GM10847 (cell line): ENCODE data around the gene ITIH4.

Source experiments
- POLR2A ChIP-seq: IDR thresholded peaks from 2 replicates; pipeline ENCODE4 v1.6.1; 2011; ENCODE audit not compliant: insufficient read length; ENCODE audit errors: extremely low read depth

The ITIH4 gene

GRCh38 chr3:52842424-52842823 is 12.0 kb upstream of the ITIH4 start:
- TF ChIP-seq POLR2A = no peak

GRCh38 chr3:52841981-52842340 is 11.5 kb upstream of the ITIH4 start:
- no peak for TF ChIP-seq POLR2A

GRCh38 chr3:52841211-52841980 is 10.9 kb upstream of the ITIH4 start:
- no peak for TF ChIP-seq POLR2A

GRCh38 chr3:52839892-52840545 is 9.5 kb upstream of the ITIH4 start:
- no peak for TF ChIP-seq POLR2A

- TF ChIP-seq POLR2A = no peak
Measured at GRCh38 chr3:52839268-52839575, 8.8 kb upstream of the ITIH4 start.

- no peak for TF ChIP-seq POLR2A
Measured at GRCh38 chr3:52838561-52839267, 8.2 kb upstream of the ITIH4 start.

GRCh38 chr3:52836986-52837385 is 6.5 kb upstream of the ITIH4 start:
- TF ChIP-seq POLR2A = no peak

- TF ChIP-seq POLR2A = no peak
Measured at GRCh38 chr3:52836471-52836845, 6.0 kb upstream of the ITIH4 start.

- no peak for TF ChIP-seq POLR2A
Measured at GRCh38 chr3:52835766-52836470, 5.4 kb upstream of the ITIH4 start.

- no peak for TF ChIP-seq POLR2A
Measured at GRCh38 chr3:52834871-52835501, 4.5 kb upstream of the ITIH4 start, which contains the start of gene MUSTN1. Gene MUSTN1 (minus strand): TSS chr3:52835019. CDS start chr3:52834948, 71 bp downstream.

- no peak for TF ChIP-seq POLR2A
Measured at GRCh38 chr3:52833202-52833601, 2.7 kb upstream of the ITIH4 start.

- TF ChIP-seq POLR2A = no peak
Measured at GRCh38 chr3:52831500-52832301, 1.2 kb upstream of the ITIH4 start.

- TF ChIP-seq POLR2A = no peak
Measured at GRCh38 chr3:52829906-52830463, 487 bp downstream of the ITIH4 start.

GRCh38 chr3:52829482-52829881 is 990 bp downstream of the ITIH4 start:
- no peak for TF ChIP-seq POLR2A
